Dedifferentiated amniotic fluid mesenchymal stem cell (primary cell): Measurements from ENCODE around the gene MMP20.
A peak's percentile ranks its signal among the peaks of the same experiment; 100 is the strongest.

Source experiments
- DNase-seq: peaks from one replicate; pipeline ENCODE4 v3.0.0-alpha.2; 2016; ENCODE audit errors: extremely low spot score

The MMP20 gene

DNA sequence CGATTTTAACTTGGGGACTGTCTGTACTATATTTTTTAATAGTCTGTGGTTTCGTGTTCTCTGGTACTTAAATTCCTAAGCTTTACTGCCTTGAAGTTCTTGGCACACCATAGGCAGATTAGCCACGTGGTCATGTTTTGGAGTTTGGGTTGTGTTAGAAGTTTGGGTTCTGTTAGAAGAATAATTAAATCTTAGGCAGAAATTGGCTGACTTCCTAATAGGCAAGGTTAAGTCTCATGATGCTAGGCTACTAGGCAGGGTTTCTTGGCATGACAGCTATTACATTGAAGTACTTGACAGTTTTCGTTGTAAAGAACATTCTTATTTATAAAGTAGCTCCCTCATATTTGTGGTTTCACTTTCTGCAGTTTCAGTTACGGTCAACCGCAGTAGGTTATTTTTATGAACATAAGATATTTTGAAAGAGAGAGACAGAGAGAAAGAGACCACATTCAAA lies 64.5 kb downstream of the MMP20 start:
- DNase-seq: peak; percentile 63

DNA sequence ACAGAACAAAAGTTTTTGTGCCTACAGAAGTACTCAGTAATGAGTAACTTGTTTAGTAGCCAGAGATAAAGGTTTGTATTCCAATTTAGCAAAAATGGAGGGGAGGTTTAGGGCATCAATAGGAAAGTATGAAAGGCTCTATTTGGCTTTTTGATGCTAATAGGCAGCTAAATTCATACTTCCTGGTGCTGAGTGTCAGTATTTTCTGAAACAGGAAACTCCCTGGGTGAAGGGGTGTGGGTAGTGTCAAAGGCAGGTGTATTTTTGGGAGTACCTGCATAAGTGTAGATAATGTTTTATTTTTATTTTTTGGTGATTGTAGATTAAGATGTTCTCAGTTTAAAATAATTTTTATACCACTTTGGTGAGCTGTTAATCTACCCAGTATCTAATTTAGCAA lies 65.3 kb downstream of the MMP20 start:
- DNase-seq: no peak

DNA sequence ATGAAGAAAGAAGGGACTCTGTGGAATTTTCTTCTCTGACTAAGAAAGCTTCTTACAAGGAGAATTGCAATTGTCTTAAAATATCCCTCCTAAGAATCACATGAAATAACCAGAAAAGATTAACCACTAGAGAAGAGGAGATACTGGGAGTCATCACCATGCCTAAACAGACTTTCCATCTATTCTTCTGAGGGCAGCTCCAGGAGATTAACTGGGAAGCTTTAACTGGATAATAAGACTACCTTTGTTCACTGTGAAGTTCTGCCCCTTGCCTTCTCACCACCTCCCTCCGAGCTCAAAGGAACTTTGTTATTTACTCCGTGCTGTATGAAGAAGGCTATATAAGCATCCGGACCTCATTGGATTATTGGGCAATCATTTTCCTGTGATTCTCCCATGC lies 70.0 kb downstream of the MMP20 start:
- DNase-seq: no peak

- DNase-seq: no peak
Measured at GRCh38 chr11:102553835-102554282, 71.3 kb downstream of the MMP20 start.

DNA sequence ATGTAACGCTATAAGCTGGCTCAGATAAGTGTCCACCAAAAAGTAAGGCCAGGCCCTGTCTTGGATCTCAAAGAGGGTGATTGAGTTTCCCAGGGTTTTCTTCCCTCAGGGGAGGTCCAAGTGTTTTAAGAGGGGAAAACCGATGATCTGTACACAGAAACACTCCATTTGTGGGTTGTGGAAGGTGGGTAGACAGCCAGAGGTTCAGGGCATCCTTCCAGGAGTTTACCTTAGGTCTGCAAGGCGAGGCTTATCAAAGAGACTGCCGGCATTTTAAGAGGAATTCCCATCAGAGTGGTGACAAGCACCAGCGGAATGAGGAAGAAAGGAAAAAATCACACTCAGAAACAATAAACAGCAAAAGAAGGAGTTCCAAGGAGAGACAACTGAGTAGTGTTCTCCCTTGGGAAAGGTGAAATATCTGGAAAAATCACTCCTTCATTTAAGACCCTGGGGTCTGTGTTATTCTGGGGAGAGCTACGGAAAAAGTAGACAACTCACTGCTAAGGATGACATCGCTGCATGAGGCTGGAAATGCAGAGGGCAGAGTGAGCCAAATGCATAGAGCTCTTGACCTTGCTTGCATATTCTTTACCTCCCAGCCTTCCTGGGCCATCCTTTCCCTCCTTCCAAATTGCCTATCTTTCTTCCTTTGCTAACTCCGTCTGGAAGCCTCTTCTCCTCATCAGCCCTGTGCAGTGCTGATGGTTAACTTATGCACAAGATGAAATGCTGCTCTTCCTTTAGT lies 72.5 kb downstream of the MMP20 start:
- DNase-seq: no peak

GRCh38 chr11:102552020-102552419 lies 73.1 kb downstream of the MMP20 start:
- no peak for DNase-seq

DNA sequence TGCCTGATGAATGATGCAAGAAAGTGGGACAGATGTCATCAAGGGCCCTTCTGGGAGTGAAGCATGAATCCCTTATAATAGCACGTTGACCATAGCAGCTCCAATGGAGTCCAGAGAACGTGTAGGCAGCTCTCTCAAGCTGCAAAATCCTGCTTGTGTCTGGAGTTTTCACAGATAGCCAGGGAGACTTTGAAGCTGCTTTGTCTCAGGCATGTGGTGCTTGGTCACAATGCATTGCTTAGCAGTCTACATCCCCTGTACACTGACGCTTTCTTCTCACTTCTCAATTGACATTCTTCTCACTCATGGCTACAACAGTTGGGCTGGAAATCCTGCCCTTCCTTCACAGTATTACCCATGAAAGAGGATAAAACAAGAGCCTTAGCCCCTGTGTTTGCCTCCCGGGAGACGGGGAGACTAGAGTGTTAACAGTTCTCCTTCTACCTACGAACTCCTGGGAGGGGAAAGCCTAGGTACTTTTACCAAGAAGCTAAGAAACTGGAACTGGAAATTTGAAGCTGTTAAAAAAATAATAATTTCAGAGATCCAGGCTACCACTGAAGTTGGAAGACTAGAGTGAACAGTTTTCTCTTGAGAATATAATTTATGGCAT lies 73.9 kb downstream of the MMP20 start:
- DNase-seq: no peak

DNA sequence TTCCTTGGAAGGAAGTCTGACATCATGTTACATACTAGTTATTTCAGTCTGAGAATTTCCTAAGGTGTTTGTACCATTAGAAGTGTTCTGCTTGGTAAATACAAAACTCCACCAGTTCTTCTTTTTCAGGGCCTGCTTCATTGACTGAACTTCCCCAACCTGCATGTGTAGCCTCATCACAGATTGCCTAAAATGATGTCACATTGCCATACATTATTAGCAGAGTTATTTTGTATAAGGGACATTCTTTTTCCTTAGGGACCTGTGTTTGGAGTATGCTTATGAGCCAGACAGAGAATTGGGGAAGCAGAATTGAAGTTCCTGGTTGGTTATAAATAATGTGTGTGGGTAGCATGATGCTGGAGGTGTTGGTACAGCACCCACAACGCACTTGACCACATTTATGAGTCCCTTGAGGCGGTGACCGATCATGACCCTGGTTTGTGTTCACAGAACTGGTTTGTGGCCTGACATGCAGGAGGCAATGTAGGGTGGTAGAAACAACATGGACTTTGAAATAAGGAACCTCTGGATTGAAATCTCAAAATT lies 78.1 kb downstream of the MMP20 start:
- no peak for DNase-seq

- no peak for DNase-seq
Measured at GRCh38 chr11:102546427-102546826, 78.7 kb downstream of the MMP20 start.

- DNase-seq: no peak
Measured at GRCh38 chr11:102545701-102546100, 79.4 kb downstream of the MMP20 start.

DNA sequence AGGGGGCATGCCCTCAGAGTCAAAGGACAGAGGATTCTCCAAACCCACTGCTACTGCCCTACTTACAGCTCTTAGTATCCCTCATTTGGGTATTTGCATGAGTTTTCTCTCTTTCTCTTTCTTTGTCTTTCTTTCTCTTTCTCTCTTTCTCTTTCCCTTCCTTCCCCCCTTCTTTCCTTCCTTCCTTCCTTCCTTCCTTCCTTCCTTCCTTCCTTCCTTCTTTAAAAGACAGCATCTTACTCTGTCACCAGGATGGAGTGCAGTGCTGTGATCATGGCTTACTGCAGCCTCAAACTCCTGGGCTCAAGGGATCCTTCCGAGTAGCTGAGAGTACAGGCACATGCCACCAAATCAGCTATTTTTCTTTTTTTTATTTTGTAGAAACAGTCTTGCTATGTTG lies 80.5 kb downstream of the MMP20 start:
- DNase-seq: no peak

- DNase-seq: no peak
Measured at GRCh38 chr11:102539567-102539966, 85.6 kb downstream of the MMP20 start.

- no peak for DNase-seq
Measured at GRCh38 chr11:102538932-102539331, 86.2 kb downstream of the MMP20 start.

GRCh38 chr11:102534261-102534872 lies 90.8 kb downstream of the MMP20 start:
- no peak for DNase-seq

- no peak for DNase-seq
Measured at GRCh38 chr11:102530558-102530957, 94.6 kb downstream of the MMP20 start, which contains the start of gene MMP7. Gene MMP7 (minus strand): TSS chr11:102530747. CDS start chr11:102530700, 47 bp downstream.

GRCh38 chr11:102528618-102529017 lies 96.5 kb downstream of the MMP20 start:
- DNase-seq: no peak

- DNase-seq: no peak
Measured at GRCh38 chr11:102527684-102528083, 97.4 kb downstream of the MMP20 start.

- DNase-seq: no peak
Measured at GRCh38 chr11:102527041-102527440, 98.1 kb downstream of the MMP20 start.
